HCT116 (cell line): ENCODE data around the gene PELI1. TPM values are rescaled to one million over a fixed set of nuclear protein-coding genes. Genes with fewer than 3 reads are reported as not detected.

ENCODE experiments used
- ATAC-seq: fragments of 200-7000 bp; cut with Tn5 transposase; 2 replicates; pipeline ENCODE4 v1.9.1; 2020; ENCODE audit warnings: mild to moderate bottlenecking, moderate library complexity
- BruUV-seq: library from RNA; stranded (reverse); fragments of 400-500 nt; replicated peaks from 2 replicates; lab custom pipeline; 2021; lab: Mats Ljungman, UMichigan
- CTCF ChIA-PET: fragments of 300-600 bp; sonication (Branson Sonifier 250); formaldehyde crosslinking; loops from one replicate; lab custom pipeline; 2021; ENCODE audit warnings: antibody characterized with exemption; lab: Charles Lee
- POLR2A ChIA-PET: fragments of 300-600, 350-600 bp; sonication (Branson Sonifier 250); formaldehyde crosslinking; loops from one replicate; lab custom pipeline; 2021; ENCODE audit warnings: antibody characterized with exemption; lab: Charles Lee
- RAD21 ChIA-PET, 2 experiments: fragments of 300-600 bp; sonication (Branson Sonifier 250); formaldehyde crosslinking; loops; one replicate each; lab custom pipeline; 2023; ENCODE audit warnings: low total read pairs in 2 of 2; ENCODE audit not compliant: uncharacterized antibody in 2 of 2, unreplicated experiment in 2 of 2, low non-redundant PET in 1 of 2; lab: Charles Lee
- DNase-seq: peaks from one replicate; pipeline ENCODE4 v3.0.0-alpha.2; 2010; ENCODE audit warnings: low read depth, low spot score
- H2AFZ ChIP-seq: fragments of 200-600 bp; shearing (Covaris generic), sonication (generic); 2 replicates; pipeline ENCODE4 v1.6.1; 2017; ENCODE audit warnings: low read depth, mixed run types, mixed read lengths, antibody characterized with exemption, low read length; ENCODE audit not compliant: poor library complexity, severe bottlenecking
- H3K27ac ChIP-seq: 2 replicates; pipeline ENCODE4 v1.5.1; 2012; ENCODE audit warnings: low read depth, low read length
- H3K27me3 ChIP-seq: fragments of 200-600 bp; sonication (generic); 2 replicates; pipeline ENCODE4 v1.6.1; 2016; ENCODE audit warnings: mixed run types, low read length, mixed read lengths; ENCODE audit not compliant: insufficient read depth
- H3K36me3 ChIP-seq, 2 experiments: fragments of 200-500 bp in 1 of 2; fragments of 200-600 bp in 1 of 2; sonication (Bioruptor generic) in 1 of 2; sonication (generic) in 1 of 2; 2 replicates each; pipeline versions ENCODE4 v1.5.1 to v1.6.1; 2014 to 2016; ENCODE audit warnings: low read length in 2 of 2, inconsistent platforms in 1 of 2, mixed read lengths in 1 of 2, mixed run types in 1 of 2; ENCODE audit not compliant: insufficient read depth in 2 of 2, control insufficient read depth in 1 of 2
- H3K4me1 ChIP-seq, 2 experiments: fragments of 200-600 bp in 1 of 2; sonication (generic) in 1 of 2; 2 replicates each; pipeline versions ENCODE4 v1.5.1 to v1.6.1; 2012 to 2017; ENCODE audit warnings: low read length in 2 of 2, inconsistent platforms in 1 of 2, mild to moderate bottlenecking in 1 of 2, mixed read lengths in 1 of 2, mixed run types in 1 of 2, moderate library complexity in 1 of 2; ENCODE audit not compliant: insufficient read depth in 2 of 2, control insufficient read depth in 1 of 2
- H3K4me2 ChIP-seq: fragments of 200-600 bp; sonication (generic); 2 replicates; pipeline ENCODE4 v1.6.1; 2017; ENCODE audit warnings: mixed run types, low read length, mixed read lengths
- H3K4me3 ChIP-seq, 2 experiments: fragments of 200-600 bp in 1 of 2; sonication (generic) in 1 of 2; replicated peaks in 1 of 2; 2 replicates each; pipeline ENCODE4 v1.5.1; 2011 to 2016; ENCODE audit warnings: low read length in 2 of 2, control low read depth in 1 of 2, low read depth in 1 of 2, mild to moderate bottlenecking in 1 of 2, mixed read lengths in 1 of 2, mixed run types in 1 of 2
- H3K79me2 ChIP-seq: fragments of 200-600 bp; sonication (generic); 2 replicates; pipeline ENCODE4 v1.6.1; 2017; ENCODE audit warnings: mild to moderate bottlenecking, mixed run types, low read length, moderate library complexity, mixed read lengths; ENCODE audit not compliant: insufficient read depth
- H3K9ac ChIP-seq: fragments of 200-600 bp; sonication (generic); 2 replicates; pipeline ENCODE4 v1.6.1; 2016; ENCODE audit warnings: low read length, mixed read lengths
- H3K9me2 ChIP-seq: fragments of 200-600 bp; sonication (generic), shearing (Covaris generic); 2 replicates; pipeline ENCODE4 v1.6.1; 2017; ENCODE audit warnings: mixed run types, mild to moderate bottlenecking, moderate library complexity; ENCODE audit not compliant: insufficient read depth
- H3K9me3 ChIP-seq, 2 experiments: fragments of 200-500 bp in 1 of 2; fragments of 200-600 bp in 1 of 2; sonication (Bioruptor generic) in 1 of 2; sonication (generic) in 1 of 2; 2 replicates each; pipeline ENCODE4 v1.6.1; 2014 to 2017; ENCODE audit warnings: low read length in 2 of 2, mixed read lengths in 2 of 2, inconsistent platforms in 1 of 2, low read depth in 1 of 2, mild to moderate bottlenecking in 1 of 2, mixed run types in 1 of 2, moderate library complexity in 1 of 2; ENCODE audit not compliant: control insufficient read depth in 1 of 2, insufficient read depth in 1 of 2
- H4K20me1 ChIP-seq: fragments of 200-600 bp; sonication (generic), shearing (Covaris generic); 2 replicates; pipeline ENCODE4 v1.6.1; 2017; ENCODE audit warnings: mixed run types, mild to moderate bottlenecking, moderate library complexity; ENCODE audit not compliant: insufficient read depth
- CBX3 ChIP-seq: IDR thresholded peaks from 2 replicates; pipeline ENCODE4 v1.6.1; 2012; ENCODE audit warnings: low read depth
- EZH2 ChIP-seq: fragments of 200-600 bp; sonication (generic); IDR thresholded peaks from 2 replicates; pipeline ENCODE4 v1.6.1; 2017; ENCODE audit warnings: antibody characterized with exemption, mixed run types
- EZH2phosphoT487 ChIP-seq: fragments of 200-600 bp; IDR thresholded peaks from 2 replicates; pipeline ENCODE4 v1.6.1; 2018; ENCODE audit warnings: antibody characterized with exemption, borderline replicate concordance
- FOSL1 ChIP-seq: IDR thresholded peaks from 2 replicates; pipeline ENCODE4 v1.6.1; 2012; ENCODE audit warnings: low read depth
- JUND ChIP-seq: IDR thresholded peaks from 2 replicates; pipeline ENCODE4 v1.6.1; 2012
- MAX ChIP-seq: IDR thresholded peaks from 2 replicates; pipeline ENCODE4 v1.6.1; 2012
- POLR2A ChIP-seq: IDR thresholded peaks from 2 replicates; pipeline ENCODE4 v1.7.0; 2011; ENCODE audit warnings: borderline replicate concordance; ENCODE audit not compliant: insufficient read depth, insufficient read length; ENCODE audit errors: extremely low read depth
- POLR2AphosphoS5 ChIP-seq: IDR thresholded peaks from 2 replicates; pipeline ENCODE4 v1.6.1; 2011; ENCODE audit warnings: mild to moderate bottlenecking, low read depth, low read length, moderate library complexity
- RAD21 ChIP-seq: IDR thresholded peaks from 2 replicates; pipeline ENCODE4 v1.6.1; 2012; ENCODE audit warnings: low read depth, mild to moderate bottlenecking
- SRF ChIP-seq: IDR thresholded peaks from 2 replicates; pipeline ENCODE4 v1.6.1; 2012; ENCODE audit warnings: low read depth
- TCF7L2 ChIP-seq: IDR thresholded peaks from 2 replicates; pipeline ENCODE4 v1.7.0; 2011; ENCODE audit warnings: borderline replicate concordance, inconsistent platforms; ENCODE audit not compliant: insufficient read depth, insufficient read length; ENCODE audit errors: extremely low read depth
- ZFX ChIP-seq: fragments of 450-650 bp; IDR thresholded peaks from 2 replicates; pipeline ENCODE4 v1.6.1; 2017
- ZNF274 ChIP-seq: fragments of 200-500 bp; sonication (Bioruptor generic); IDR thresholded peaks from 2 replicates; pipeline ENCODE4 v1.6.1; 2014; ENCODE audit warnings: mild to moderate bottlenecking, low read depth, low read length, inconsistent platforms
- intact Hi-C: fragments of 100-400 bp; cut with micrococcal nuclease; formaldehyde crosslinking; loops from 2 replicates; pipeline ENCODE4 v1.10.0; 2022
- total RNA-seq: library from RNA; stranded (reverse); gene quantifications from one replicate; pipeline ENCODE4 v1.2.1, GENCODE V29; 2021; ENCODE audit not compliant: unreplicated experiment
- TF ChIP-seq, protein P1 (sequence below): IDR thresholded peaks from 2 replicates; pipeline ENCODE4 v1.6.1; 2011; ENCODE audit warnings: mild to moderate bottlenecking, low read length, moderate library complexity; ENCODE audit not compliant: insufficient replicate concordance; ENCODE audit errors: extremely low read depth
- TF ChIP-seq, protein P2 (sequence below), 3 experiments: fragments of 200-600 bp in 1 of 3; sonication (generic) in 1 of 3; IDR thresholded peaks in 2 of 3; conservative IDR thresholded peaks in 1 of 3; 2 replicates each; pipeline ENCODE4 v1.5.1; 2012 to 2017; ENCODE audit warnings: low read depth in 2 of 3, low read length in 2 of 3, antibody characterized with exemption in 1 of 3, borderline replicate concordance in 1 of 3, control low read depth in 1 of 3, mild to moderate bottlenecking in 1 of 3, mixed read lengths in 1 of 3, mixed run types in 1 of 3, moderate library complexity in 1 of 3; ENCODE audit not compliant: insufficient read depth in 1 of 3

PELI1 gene
- total RNA-seq, 1 experiment from 2014 or later, result 7.9 TPM

GRCh38 chr2:64105670-64106461 is 38.4 kb downstream of the PELI1 start:
- H3K4me3 ChIP-seq, result no peak overlapping the region
- no peak overlapping the region for H2AFZ ChIP-seq
- H4K20me1 ChIP-seq, result no peaks in the 10 kb centered on the region
- ATAC-seq (no peak), DNase-seq (no peak)
- no peak overlapping the region for H3K27ac ChIP-seq
- H3K27me3 ChIP-seq, result no peaks in the 10 kb centered on the region
- no peaks in the 10 kb centered on the region for H3K36me3 ChIP-seq
- CTCF ChIA-PET, result no interaction called here
- H3K79me2 ChIP-seq, result no peaks in the 10 kb centered on the region
- TF ChIP-seq EZH2phosphoT487 (no peak), EZH2 (no peak), FOSL1 (no peak), JUND (no peak), RAD21 (no peak), ZNF274 (no peak), POLR2AphosphoS5 (no peak), CBX3 (no peak), POLR2A (no peak), MAX (no peak), ZFX (no peak), SRF (no peak), TCF7L2 (no peak)
- TF ChIP-seq, protein P1, sequence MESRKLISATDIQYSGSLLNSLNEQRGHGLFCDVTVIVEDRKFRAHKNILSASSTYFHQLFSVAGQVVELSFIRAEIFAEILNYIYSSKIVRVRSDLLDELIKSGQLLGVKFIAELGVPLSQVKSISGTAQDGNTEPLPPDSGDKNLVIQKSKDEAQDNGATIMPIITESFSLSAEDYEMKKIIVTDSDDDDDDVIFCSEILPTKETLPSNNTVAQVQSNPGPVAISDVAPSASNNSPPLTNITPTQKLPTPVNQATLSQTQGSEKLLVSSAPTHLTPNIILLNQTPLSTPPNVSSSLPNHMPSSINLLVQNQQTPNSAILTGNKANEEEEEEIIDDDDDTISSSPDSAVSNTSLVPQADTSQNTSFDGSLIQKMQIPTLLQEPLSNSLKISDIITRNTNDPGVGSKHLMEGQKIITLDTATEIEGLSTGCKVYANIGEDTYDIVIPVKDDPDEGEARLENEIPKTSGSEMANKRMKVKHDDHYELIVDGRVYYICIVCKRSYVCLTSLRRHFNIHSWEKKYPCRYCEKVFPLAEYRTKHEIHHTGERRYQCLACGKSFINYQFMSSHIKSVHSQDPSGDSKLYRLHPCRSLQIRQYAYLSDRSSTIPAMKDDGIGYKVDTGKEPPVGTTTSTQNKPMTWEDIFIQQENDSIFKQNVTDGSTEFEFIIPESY, result no peak
- TF ChIP-seq, protein P2, sequence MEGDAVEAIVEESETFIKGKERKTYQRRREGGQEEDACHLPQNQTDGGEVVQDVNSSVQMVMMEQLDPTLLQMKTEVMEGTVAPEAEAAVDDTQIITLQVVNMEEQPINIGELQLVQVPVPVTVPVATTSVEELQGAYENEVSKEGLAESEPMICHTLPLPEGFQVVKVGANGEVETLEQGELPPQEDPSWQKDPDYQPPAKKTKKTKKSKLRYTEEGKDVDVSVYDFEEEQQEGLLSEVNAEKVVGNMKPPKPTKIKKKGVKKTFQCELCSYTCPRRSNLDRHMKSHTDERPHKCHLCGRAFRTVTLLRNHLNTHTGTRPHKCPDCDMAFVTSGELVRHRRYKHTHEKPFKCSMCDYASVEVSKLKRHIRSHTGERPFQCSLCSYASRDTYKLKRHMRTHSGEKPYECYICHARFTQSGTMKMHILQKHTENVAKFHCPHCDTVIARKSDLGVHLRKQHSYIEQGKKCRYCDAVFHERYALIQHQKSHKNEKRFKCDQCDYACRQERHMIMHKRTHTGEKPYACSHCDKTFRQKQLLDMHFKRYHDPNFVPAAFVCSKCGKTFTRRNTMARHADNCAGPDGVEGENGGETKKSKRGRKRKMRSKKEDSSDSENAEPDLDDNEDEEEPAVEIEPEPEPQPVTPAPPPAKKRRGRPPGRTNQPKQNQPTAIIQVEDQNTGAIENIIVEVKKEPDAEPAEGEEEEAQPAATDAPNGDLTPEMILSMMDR (IDR thresholded peaks at IDR 0.05 in 2 of 3, conservative IDR thresholded peaks at IDR 0.05 in 1 of 3; ENCODE audit: borderline replicate concordance in 1 of 3, insufficient read depth in 1 of 3, low read depth in 2 of 3, low read length in 2 of 3), result no peak
- TF ChIP-seq, all 23 proteins: peak for 0
- peaks cover 0 to 2% of the 10 kb centered on the region in 2 experiments; a peak in 2 of 4 replicates for H3K4me1 ChIP-seq
- no peak overlapping the region for H3K4me2 ChIP-seq
- no peaks in the 10 kb centered on the region for H3K9me2 ChIP-seq
- intact Hi-C loops, result no loop called here
- BruUV-seq, result no TSS peak
- no peaks in the 10 kb centered on the region for H3K9me3 ChIP-seq
- POLR2A ChIA-PET, result interaction anchor here (0.6 to 1.1 kb wide), 2 partner anchors 27 to 59 kb away, joined by 3 to 4 read pairs; no protein-coding TSS in a partner anchor
- H3K9ac ChIP-seq, result no peak overlapping the region
- RAD21 ChIA-PET, result no interaction called here
